DOHH2 (cell line): Measurements from ENCODE around the gene SUPT3H.

Experiments
- H3F3A ChIP-seq: fragments of 200-600 bp; sonication (generic), shearing (Covaris generic); 2 replicates; pipeline ENCODE4 v1.6.0; 2016; ENCODE audit warnings: antibody characterized with exemption, mild to moderate bottlenecking; ENCODE audit not compliant: control insufficient read depth, insufficient read depth
- H3K27ac ChIP-seq: fragments of 200-600 bp; sonication (generic); 2 replicates; pipeline ENCODE4 v1.5.1; 2014; ENCODE audit warnings: low read depth, mild to moderate bottlenecking, low read length, moderate library complexity
- H3K27me3 ChIP-seq: fragments of 200-600 bp; sonication (generic); 2 replicates; pipeline ENCODE4 v1.6.1; 2014; ENCODE audit warnings: mild to moderate bottlenecking, low read length, mixed read lengths; ENCODE audit not compliant: control insufficient read depth
- H3K36me3 ChIP-seq: fragments of 200-600 bp; sonication (generic); 2 replicates; pipeline ENCODE4 v1.6.1; 2014; ENCODE audit warnings: mild to moderate bottlenecking, low read length, moderate library complexity, mixed read lengths; ENCODE audit not compliant: control insufficient read depth
- H3K4me1 ChIP-seq: fragments of 200-600 bp; sonication (generic); 2 replicates; pipeline ENCODE4 v1.6.1; 2014; ENCODE audit warnings: mild to moderate bottlenecking, low read length, mixed read lengths; ENCODE audit not compliant: control insufficient read depth
- H3K4me2 ChIP-seq: fragments of 200-600 bp; sonication (generic); 2 replicates; pipeline ENCODE4 v1.6.0; 2014; ENCODE audit warnings: mild to moderate bottlenecking, low read length, moderate library complexity
- H3K4me3 ChIP-seq: fragments of 200-600 bp; sonication (generic); 2 replicates; pipeline ENCODE4 v1.5.1; 2014; ENCODE audit warnings: mild to moderate bottlenecking, low read length, mixed read lengths
- H3K79me2 ChIP-seq: fragments of 200-600 bp; sonication (generic); 2 replicates; pipeline ENCODE4 v1.6.1; 2014; ENCODE audit warnings: mild to moderate bottlenecking, low read length, mixed read lengths; ENCODE audit not compliant: control insufficient read depth
- H3K9me2 ChIP-seq: fragments of 200-600 bp; sonication (generic); replicated peaks from 2 replicates; pipeline ENCODE4 v1.6.1; 2014; ENCODE audit warnings: mild to moderate bottlenecking, low read length, mixed read lengths; ENCODE audit not compliant: control insufficient read depth
- H3K9me3 ChIP-seq: fragments of 200-600 bp; sonication (generic); 2 replicates; pipeline ENCODE4 v1.6.1; 2014; ENCODE audit warnings: antibody characterized with exemption, low read length, mixed read lengths; ENCODE audit not compliant: control insufficient read depth, insufficient read depth
- H4K20me1 ChIP-seq: fragments of 200-600 bp; sonication (generic); 2 replicates; pipeline ENCODE4 v1.6.0; 2014; ENCODE audit warnings: low read depth, mild to moderate bottlenecking, antibody characterized with exemption, low read length, moderate library complexity; ENCODE audit not compliant: control insufficient read depth, insufficient read depth
- EZH2phosphoT487 ChIP-seq: fragments of 200-600 bp; sonication (generic); IDR thresholded peaks from 2 replicates; pipeline ENCODE4 v1.6.1; 2017; ENCODE audit warnings: borderline replicate concordance, mild to moderate bottlenecking, antibody characterized with exemption, low read length, moderate library complexity, mixed read lengths
- TF ChIP-seq, protein P1 (sequence below): fragments of 200-600 bp; sonication (generic); IDR thresholded peaks from one replicate; pipeline ENCODE4 v1.5.1; 2014; ENCODE audit warnings: antibody characterized with exemption, mild to moderate bottlenecking, low read depth, low read length; ENCODE audit not compliant: poor library complexity, severe bottlenecking

Gene SUPT3H

DNA sequence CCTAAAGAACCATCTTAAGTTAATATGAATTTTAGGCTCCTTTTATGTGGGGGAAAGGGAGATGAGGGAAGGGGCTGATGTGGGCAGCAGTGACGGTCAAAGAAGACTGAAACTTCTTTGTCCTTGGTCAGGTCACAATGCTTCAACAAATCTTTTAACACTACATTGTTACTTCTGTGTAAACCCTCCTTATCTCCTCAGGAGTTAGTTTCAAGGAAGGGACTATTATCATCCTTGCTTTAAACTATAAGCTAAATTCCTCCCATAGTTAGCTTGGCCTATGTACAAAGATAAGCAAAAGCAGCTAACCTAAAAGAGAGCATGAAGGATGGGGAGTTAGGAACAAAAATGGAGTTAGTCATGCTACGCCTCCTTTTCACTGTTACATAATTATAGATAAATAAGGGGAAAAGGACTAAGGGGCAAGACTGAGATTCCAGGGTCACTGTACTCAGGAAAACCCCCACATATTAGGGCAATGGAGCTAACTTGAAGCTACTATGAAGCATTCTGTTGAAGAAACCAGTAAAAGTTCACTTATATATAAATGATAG is 222.3 kb downstream of the SUPT3H start:
- H3K9me3 ChIP-seq: no peaks in the 10 kb centered on the region
- no peaks in the 10 kb centered on the region for H4K20me1 ChIP-seq
- H3F3A ChIP-seq: no peaks in the 10 kb centered on the region
- no peak overlapping the region for H3K4me3 ChIP-seq
- no peaks in the 10 kb centered on the region for H3K79me2 ChIP-seq
- no peaks in the 10 kb centered on the region for H3K9me2 ChIP-seq
- no peak overlapping the region for H3K4me2 ChIP-seq
- no peaks in the 10 kb centered on the region for H3K4me1 ChIP-seq
- H3K36me3 ChIP-seq: no peaks in the 10 kb centered on the region
- TF ChIP-seq, protein P1, sequence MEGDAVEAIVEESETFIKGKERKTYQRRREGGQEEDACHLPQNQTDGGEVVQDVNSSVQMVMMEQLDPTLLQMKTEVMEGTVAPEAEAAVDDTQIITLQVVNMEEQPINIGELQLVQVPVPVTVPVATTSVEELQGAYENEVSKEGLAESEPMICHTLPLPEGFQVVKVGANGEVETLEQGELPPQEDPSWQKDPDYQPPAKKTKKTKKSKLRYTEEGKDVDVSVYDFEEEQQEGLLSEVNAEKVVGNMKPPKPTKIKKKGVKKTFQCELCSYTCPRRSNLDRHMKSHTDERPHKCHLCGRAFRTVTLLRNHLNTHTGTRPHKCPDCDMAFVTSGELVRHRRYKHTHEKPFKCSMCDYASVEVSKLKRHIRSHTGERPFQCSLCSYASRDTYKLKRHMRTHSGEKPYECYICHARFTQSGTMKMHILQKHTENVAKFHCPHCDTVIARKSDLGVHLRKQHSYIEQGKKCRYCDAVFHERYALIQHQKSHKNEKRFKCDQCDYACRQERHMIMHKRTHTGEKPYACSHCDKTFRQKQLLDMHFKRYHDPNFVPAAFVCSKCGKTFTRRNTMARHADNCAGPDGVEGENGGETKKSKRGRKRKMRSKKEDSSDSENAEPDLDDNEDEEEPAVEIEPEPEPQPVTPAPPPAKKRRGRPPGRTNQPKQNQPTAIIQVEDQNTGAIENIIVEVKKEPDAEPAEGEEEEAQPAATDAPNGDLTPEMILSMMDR: no peak
- no peak for TF ChIP-seq EZH2phosphoT487
- no peak overlapping the region for H3K27ac ChIP-seq
- no peaks in the 10 kb centered on the region for H3K27me3 ChIP-seq

DNA sequence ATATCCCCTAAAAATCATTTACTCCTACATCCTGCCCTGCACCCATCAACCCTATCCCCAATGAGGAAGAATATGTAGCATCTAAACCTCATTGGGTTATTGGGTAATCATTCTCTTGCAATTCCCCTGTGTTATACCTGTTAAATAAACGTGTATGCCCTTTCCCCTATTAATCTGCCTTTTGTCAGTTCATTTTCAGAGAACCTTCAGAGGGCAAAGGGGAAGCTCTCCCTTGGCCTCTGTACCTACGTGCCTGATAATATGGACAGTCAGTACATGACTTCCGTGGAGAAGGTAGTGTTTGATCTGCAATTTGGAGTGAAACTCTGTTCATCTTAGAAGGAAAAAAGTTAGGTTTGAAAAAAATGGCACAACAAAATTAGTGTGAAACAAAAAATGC is 223.1 kb downstream of the SUPT3H start:
- Histone ChIP-seq H3K27ac (no peak overlapping the region), H3K27me3 (no peaks in the 10 kb centered on the region), H3K4me3 (no peak overlapping the region), H3F3A (no peaks in the 10 kb centered on the region), H3K4me2 (no peak overlapping the region), H3K9me2 (no peaks in the 10 kb centered on the region), H3K36me3 (no peaks in the 10 kb centered on the region), H3K4me1 (no peaks in the 10 kb centered on the region), H3K9me3 (no peaks in the 10 kb centered on the region), H3K79me2 (no peaks in the 10 kb centered on the region), H4K20me1 (no peaks in the 10 kb centered on the region)
- no peak for TF ChIP-seq EZH2phosphoT487
- TF ChIP-seq, protein P1: no peak

DNA sequence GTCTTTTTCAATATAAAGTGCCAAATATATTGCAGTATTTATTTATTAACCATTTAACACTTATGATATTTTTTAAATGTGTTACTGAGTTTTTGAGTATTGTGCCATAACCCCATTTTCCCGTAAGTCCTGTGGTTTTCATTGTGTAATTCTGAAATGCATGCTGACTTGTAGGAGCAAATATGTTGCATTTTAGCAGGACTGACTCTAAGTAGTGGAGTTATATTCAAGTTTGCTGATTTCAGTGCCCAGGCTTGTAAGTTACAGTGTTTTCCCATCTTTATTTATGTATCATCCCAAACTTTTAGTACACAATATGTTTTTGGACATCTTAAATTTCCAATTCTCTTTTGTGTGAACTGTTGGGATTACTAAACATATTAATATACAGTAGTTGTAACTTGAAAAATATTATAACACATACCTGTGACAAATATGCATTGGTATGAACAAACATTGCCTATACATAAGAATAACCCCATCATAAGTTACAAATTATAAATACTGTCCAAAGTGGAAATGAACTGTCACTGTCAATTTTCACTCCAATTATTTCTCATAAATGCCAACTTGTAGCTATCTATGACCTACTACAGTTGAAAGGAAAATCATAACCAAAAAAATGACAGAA is 228.9 kb downstream of the SUPT3H start:
- Histone ChIP-seq H3K4me2 (no peak overlapping the region), H3F3A (no peaks in the 10 kb centered on the region), H3K27me3 (no peaks in the 10 kb centered on the region; the same call in 1 of the 2 replicates), H3K4me1 (no peaks in the 10 kb centered on the region), H3K4me3 (no peak overlapping the region), H3K9me3 (no peaks in the 10 kb centered on the region), H3K9me2 (no peaks in the 10 kb centered on the region), H3K27ac (no peak overlapping the region), H3K36me3 (no peaks in the 10 kb centered on the region), H4K20me1 (no peaks in the 10 kb centered on the region), H3K79me2 (no peaks in the 10 kb centered on the region)
- no peak for TF ChIP-seq EZH2phosphoT487
- TF ChIP-seq, protein P1: no peak
